GM18907 (cell line): ENCODE measurements around the gene TSPAN5.

Source experiments
- ATAC-seq: cut with Tn5 transposase; IDR thresholded peaks from one replicate; pipeline ENCODE4 v1.9.1; 2021; ENCODE audit warnings: mild to moderate bottlenecking, moderate library complexity; ENCODE audit not compliant: unreplicated experiment

Gene TSPAN5

DNA sequence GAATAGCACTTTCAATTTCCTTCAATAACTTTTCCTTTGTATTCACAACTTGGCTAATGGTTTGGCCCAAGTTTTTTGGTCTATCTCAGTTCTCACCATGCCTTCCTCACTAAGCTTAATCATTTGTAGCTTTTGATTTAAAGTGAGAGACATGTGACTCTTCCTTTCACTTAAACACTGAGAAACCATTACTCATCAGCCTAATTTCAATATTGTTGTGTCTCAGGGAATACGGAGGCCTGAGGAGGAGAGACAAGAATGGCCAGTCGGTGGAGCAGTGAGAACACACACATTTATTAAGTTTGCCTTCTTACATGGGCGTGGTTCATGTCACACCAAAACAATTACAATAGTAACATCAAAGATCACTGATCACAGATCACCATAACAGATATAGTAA lies 56.7 kb downstream of the TSPAN5 start:
- ATAC-seq = peak; percentile 89

DNA sequence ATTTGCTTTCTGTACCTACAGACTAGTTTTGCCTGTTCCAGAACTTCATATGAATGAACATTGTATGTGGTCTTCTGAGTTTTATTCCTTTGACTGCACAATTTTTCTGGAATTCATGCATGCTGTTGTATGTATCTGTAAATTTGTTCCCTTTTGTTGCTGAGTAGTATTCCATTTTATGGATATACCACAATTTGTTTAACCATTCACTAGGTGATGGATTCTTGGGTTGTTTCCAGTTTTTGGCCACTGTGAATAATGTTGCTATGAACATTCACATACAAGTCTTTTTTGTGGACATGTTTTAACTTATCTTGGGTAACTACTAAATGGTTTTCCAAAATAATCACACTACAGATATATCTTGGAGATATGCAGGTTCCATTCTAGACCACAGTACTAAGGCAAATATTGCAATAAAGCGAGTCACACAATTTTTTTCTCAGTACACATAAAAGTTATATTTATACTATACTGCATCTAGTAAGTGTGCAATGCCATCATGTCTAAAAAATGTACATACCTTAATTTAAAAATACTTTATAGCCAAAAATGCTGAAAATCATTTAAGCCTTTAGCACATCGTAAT lies 58.7 kb downstream of the TSPAN5 start:
- no peak for ATAC-seq

DNA sequence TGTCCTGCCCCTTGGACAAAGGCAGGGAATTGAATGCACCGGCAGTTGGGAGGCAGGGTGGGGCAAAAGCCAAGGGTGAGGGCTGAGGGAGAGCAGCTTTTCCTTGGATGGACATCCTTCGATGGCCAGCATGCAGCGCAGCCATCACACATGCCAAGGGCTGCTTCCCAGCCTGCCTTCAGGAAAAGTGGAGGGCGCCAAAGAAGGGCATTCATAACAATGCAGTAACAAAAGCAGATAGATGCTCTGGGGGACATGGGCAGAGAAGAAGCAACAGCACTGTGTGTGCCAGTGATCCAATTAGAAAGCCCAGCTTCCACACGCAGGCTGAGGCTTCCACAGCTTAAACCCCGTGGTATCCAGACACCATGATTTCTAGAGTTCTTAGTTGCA lies 71.5 kb downstream of the TSPAN5 start:
- ATAC-seq = no peak

DNA sequence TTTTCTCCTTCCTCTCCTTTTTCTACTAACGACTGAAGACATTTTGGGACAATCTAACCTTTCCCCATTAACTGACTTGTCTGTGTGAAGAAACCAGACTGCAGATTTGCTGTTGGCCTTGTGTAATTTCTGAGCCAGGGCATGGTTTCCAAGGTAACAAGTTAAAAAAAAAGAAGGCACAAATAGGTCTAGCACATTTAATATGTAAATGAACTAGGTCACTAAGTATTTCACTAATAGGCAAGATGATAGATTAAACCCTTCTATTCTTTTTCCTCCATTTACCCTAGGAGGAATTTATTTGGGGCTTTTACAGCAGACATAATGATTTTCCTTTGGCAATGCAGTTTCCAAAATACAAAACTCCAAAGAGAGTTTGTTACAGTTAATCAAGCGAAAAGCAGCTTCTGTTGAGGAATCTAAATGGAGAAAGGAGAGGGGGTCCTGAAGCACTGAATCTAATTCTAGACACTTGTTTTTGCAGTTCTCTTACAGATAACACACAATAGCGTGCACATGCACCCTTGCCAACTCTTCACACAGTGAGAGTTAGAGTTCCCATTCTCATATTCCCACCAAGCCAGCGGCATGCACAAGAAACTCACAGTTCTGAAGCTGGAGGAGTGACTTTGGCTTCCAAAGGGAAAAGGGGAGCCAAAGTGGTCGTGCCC lies 72.0 kb downstream of the TSPAN5 start:
- no peak for ATAC-seq

DNA sequence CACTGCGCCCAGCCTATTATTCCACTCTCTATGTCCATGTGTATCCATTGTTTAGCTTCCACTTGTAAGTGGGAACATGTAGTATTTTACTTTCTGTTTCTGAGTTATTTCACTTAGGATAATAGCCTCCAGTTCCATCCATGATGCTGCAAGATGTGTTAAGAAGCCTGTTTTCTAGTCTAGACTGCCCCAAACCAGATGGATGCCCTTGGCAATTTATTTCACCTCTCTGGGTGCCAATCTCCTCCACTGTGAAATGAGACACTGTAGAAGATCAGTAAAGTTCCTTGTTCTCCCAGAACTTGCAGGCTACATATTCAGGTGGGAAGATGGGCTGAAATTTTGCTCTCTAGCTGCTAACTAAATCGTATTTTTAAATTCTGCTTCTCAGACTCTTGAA lies 72.8 kb downstream of the TSPAN5 start:
- ATAC-seq = no peak

DNA sequence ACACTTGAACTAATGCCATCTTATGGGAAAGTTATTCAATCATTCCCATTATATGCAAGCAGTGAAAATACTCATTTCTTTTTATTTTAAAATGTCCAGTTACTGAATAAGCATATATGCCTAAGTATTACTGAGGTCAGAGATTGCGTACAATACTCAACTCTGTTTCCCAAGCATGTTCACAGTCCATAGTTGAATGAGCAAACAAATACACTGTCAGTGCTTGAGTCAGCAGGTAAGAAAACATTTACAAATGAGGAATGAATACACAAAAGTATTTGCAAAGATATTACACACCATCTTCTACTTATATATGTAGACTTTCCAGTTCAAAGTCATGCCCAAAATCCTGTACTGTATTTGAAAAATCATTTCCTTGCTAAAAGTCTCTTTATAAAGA lies 74.1 kb downstream of the TSPAN5 start:
- ATAC-seq = no peak

DNA sequence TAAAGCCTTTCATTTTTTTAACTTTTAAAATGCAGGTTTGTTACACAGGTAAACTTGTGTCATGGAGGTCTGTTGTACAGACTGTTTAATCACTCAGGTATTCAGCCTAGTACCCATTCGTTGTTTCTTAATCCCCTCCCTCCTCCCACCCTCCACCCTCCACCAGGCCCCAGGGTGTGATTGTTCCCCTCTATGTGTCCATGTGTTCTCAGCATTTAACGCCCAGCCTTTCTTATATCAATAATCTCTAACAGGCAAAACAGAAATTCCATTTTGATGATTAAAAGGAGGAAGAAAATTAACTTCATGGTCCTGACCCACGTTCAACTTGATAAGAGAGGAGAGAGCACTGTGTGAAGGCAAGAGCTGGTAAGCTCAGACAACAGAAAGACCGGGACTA lies 75.1 kb downstream of the TSPAN5 start:
- no peak for ATAC-seq

DNA sequence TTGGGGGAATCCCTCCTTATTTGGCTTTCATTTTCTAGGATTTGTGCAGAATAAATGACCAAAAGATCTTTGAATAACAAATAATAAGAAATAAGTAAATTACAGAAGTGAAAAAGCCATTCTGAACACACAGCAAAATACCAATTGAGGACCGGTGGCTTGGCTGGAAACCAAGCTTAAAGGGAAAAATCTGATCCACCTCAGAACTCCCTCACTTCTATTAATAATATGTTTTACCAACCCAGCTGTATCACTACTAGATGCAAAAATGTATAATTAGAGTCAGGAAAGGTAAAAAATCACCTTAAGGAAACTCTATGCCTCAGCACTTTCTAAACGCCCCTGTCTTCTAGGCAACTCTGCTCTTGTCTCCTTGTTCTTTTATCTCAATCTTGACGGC lies 77.3 kb downstream of the TSPAN5 start:
- ATAC-seq = no peak

DNA sequence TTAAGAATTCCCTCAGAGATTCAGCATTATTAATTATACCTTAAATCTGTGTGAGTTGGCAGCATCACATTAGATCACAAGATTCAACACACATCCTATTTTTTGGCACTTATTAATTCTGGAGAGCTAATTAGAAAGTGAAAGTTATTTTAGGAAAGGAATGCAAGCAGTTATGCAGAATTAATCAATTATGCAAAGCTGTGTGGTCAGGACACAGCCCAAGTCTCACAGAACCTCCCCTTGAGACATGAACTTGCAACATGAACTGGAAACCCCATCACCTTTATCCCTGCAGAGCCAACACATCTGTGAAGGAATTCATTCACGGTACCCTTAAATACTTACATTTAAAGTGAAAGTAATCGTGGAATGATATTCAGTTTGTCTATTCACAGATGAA lies 80.5 kb downstream of the TSPAN5 start:
- no peak for ATAC-seq

DNA sequence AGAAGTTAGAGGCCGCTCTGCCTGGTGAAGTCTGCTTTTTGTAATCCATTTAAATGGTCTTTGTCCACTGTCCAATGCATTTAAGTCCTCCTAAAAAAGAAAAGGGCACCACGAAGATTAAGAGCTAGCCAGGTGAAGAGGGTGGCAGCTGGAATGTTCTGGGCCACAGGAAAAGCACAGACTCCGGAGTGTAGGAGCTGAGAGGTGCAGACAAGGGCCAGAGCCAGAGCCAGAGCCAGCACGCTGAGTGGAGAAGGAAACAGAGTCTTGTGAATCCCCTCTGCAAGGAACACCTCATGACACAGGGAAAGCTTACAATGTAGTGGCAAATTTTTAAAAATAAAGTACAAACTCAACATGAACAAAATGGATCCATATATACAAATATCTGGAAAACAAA lies 83.6 kb downstream of the TSPAN5 start:
- ATAC-seq = no peak

DNA sequence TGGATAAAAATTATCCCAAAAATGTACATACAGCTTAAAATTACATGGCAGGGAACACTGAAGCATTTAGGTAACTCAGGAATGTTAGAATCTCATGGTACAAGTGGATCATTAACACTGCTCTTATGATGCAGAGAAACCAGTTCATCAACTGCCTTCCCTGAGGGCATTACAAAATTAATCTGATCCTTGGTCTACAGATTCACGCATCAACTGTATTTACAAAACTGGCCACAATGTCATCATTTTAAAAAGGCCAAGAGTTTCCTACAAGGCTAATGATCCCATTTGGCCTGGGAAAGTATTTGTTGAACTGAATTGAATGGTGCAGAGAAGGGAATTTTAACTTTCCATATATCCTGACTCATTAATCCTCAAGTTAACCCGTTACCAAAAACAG lies 84.6 kb downstream of the TSPAN5 start:
- no peak for ATAC-seq

DNA sequence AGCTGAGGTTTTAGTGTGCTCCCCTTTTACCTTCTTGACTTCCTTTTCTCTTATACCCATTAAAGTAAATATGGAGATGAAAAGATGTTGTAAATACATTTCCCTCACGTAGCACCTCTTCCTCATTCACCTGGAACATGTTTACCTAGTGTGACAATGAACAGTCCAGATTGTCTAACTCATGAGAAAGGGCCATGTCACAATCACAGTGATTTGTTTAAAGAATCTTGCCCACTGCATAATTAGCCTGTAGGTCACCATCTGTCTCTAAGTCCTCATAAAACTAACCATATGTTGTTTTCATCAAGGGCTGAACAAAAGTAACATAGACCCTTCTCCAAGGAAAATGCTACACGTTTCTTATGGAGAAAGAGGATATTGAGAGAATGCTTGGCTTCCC lies 85.7 kb downstream of the TSPAN5 start:
- no peak for ATAC-seq

DNA sequence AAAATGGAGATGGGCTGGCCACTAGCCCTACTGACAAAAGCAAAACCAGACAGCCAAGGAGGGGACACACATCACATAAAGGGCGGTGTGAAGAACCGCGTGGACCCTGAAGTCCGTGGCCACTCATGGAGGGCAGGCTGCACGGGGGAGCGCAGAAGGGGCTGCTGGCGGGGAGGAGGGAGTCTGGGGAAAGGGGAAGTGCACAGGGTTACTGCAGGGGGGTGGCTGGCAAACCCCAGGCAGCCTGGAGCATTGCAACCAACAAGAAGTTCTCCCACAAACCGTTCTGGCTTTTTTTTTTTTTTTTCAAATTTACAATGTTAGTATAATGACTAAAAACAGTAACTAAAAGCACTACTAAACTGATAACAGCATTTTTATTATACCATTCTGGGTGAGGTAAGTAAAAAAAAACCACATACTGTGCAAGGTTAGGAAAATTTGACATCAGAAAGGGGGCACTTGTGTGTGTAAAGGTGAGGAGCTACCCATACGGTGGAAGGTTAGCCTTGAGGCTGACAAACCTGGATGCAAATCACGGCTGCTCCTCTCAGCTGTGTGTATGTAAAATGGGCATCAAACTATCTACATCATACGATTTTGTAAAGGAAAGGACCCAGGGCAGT lies 87.1 kb downstream of the TSPAN5 start:
- ATAC-seq = no peak

DNA sequence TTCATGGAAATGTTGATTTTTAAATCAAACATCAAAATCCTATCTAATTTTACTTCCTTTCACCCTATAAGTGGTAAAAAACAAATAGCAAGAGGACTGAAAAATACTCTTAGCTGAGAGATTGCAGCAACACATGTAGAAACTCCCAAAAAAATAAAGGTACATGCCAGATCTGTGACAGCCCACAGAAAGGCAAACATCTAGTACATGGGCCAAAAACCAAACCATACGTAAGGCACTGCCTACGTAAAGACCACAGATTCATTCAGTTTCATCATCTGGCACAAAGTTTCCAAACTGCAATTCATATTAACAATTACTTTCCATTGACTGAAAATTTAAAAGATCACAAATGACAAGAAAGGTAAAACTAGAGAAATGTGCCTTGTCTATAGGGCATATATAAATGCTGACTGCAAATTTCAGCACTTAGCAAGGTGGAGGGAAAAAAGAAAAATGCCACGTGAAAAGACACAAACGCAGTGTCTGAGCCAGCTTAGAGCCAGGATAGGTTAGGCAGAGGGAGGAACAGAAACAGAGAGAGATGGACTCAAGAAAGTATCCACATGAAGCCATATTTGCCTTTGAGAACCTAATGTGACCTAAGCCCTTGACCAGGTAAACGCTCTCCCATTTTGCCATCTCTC lies 88.1 kb downstream of the TSPAN5 start:
- ATAC-seq = no peak

DNA sequence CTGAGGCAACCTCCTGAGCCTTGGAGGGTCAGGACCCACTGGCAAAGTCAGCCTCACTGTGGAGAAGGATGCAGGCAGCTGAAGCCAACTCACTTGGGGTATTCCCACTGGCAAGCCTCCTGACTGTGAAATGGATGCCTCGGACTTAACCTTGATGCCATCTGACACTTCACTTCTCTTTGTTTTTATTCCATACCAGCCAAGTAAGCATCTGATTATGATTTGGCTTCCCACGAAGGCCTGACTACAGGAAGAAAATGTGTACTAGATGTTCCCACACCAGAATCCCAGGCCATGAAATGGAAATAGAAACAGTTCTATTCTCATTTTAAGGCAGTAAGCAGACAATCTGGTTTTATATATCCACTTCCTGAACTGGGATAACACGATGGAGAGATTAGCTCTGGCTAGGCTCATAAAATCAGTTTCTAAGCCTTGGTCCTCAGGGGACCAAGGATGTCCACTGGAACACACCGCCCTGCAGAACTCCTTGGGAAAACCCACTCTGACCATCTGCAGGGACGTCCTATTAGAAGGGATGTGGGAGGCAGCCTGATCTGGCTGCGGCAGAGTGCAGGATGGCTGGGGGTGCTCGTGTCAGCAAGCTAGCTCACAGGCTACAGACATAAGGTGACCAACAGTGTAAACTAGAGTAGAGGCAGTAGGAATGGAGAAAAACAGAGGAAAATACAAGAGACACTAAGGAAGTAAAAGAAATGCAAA lies 89.3 kb downstream of the TSPAN5 start:
- ATAC-seq = no peak

DNA sequence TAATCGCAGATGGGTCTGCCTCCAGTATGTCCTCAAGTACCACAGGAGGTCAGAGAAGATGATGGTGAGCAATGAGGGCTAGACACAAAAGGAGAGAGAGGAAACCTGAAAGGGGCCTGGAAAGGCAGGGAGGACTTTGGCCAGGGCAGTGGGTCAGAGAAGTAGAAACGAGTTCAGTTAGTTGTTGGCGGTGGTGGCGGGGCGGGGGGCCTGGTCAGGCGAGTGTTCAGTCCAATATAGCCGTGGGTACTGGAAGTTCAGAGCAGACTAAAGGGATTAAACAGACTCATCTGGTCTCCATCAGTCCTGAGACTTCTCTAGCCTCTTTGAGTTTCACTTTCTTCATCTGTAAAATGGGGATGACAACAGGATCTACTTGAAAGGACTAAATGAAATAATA lies 90.8 kb downstream of the TSPAN5 start:
- ATAC-seq = no peak

DNA sequence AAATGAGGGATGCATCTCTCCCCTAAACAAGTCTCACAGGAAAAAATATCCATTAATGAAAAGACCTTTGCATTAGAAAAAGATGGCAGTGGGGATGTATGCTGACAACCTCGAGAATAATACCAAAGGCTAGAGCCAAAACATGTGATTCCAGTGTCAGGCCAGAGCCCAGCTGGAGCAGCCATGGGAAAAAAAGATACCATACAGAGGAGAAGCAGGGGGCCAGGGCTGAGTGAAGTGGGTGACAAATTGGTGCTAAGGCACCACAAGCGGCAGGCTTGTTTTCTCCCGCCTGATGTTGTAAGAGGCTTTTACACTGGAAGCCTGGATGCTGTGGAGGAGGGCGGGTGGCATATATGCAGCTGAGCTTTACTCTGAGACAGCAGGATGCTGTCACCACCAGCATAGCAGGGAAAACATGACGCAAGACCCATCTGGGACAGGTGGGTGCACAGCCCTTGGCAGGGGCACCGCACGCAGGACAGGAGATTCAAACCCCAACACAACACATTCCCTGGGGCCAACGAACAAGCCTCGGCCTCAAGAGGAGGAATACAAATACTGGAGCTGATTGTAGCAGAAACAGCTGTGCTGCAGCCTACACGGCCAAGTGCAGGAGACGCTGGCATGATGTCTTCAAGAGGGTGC lies 91.9 kb downstream of the TSPAN5 start:
- no peak for ATAC-seq

DNA sequence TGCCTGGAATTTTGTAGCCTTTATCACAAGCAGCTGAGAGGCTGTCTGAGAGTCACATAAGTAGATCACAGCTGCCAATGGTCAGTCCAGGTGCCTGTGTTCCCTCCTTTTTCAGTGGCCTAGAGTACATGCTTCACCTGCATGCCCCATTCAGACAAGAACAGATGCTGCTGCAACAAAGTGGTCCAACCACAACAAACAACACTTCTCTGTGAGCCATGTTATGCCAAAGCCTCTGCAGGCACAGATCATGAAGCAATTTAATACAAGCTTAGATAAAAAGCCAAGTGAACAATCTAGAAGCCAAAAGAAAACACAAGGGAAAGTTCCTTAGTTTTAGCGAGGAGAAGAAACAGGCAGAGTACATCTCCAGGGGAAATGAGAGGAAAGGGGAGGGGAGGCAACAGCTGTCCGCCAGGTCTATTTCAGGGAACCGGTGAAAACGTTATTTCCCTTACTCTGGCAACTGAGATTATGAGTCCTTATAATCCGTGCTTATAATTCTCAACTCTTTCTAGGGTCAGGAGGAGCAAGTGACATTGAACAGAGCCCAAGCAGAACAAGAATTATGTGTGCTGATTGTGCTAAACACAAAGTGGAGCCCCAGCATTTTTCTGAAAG lies 92.6 kb downstream of the TSPAN5 start:
- no peak for ATAC-seq

DNA sequence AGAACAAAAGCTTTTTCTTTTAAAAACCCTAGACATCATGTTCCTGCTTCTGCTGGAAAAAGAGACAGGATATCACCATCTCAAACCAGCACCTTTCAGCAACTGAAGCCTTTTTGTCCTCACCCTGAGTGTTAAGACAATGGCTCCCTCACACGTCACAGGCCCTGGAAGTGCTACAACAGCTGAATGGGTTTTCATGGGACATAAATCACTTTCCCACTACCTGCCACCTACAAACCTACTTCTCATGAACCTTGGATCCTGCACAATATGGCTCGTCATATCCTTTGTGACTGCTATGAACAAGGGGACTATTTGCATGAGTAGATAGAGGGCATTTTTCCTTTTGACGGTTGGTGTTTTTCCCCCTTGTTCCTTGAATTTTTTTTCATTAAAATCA lies 93.6 kb downstream of the TSPAN5 start:
- ATAC-seq = no peak

DNA sequence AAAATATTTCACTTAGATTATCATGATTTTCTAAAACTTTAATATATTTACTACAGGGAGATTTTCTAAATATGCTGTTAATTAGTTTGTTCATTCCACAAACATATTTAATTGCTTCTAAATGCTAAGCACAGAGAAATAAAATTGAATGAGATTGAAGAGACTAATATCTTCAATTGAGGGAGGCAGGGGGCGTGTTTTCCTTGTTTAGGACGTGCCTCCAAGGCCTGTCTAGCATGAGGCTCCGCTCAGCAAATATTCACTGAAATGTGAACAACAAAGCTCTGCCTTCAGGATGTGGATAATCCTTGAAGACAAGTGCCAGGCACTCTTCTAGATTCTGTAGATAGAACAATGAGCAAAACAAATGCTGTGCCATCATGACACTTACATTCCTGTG lies 98.1 kb downstream of the TSPAN5 start:
- ATAC-seq = no peak
